Adipocyte (in vitro differentiated cells): ENCODE data around the gene MFSD12.
"Not testable (repeated sequence)": the region's sequence is repeated elsewhere in the genome, so short reads cannot be mapped to it uniquely, and the experiment has no call there.

Source experiments
- DNase-seq: peaks from one replicate; pipeline ENCODE4 v3.0.0-alpha.2; 2015; ENCODE audit warnings: low read depth
- H3K27me3 ChIP-seq: replicated peaks from 2 replicates; pipeline ENCODE4 v1.7.0; 2013; ENCODE audit warnings: mild to moderate bottlenecking, low read length, moderate library complexity; ENCODE audit not compliant: control insufficient read depth, insufficient read depth
- H3K36me3 ChIP-seq: 2 replicates; pipeline ENCODE4 v1.7.0; 2013; ENCODE audit warnings: low read length, mild to moderate bottlenecking, moderate library complexity; ENCODE audit not compliant: control insufficient read depth, insufficient read depth, severe bottlenecking
- H3K4me1 ChIP-seq: 2 replicates; pipeline ENCODE4 v1.7.0; 2013; ENCODE audit warnings: mild to moderate bottlenecking, low read length, moderate library complexity; ENCODE audit not compliant: control insufficient read depth, insufficient read depth
- H3K4me3 ChIP-seq: 2 replicates; pipeline ENCODE4 v1.7.0; 2013; ENCODE audit warnings: mild to moderate bottlenecking, low read length, moderate library complexity
- H3K9ac ChIP-seq: 2 replicates; pipeline ENCODE4 v1.7.0; 2013; ENCODE audit warnings: mild to moderate bottlenecking, low read length, moderate library complexity
- H3K9me3 ChIP-seq: 2 replicates; pipeline ENCODE4 v1.7.0; 2013; ENCODE audit warnings: mild to moderate bottlenecking, low read length, moderate library complexity; ENCODE audit not compliant: control insufficient read depth

Gene MFSD12

GRCh38 chr19:3572132-3572854 is 14.9 kb upstream of the MFSD12 start:
- Histone ChIP-seq H3K4me1 (peaks cover 14% of the 10 kb centered on the region), H3K36me3 (peaks cover 5% of the 10 kb centered on the region), H3K4me3 (peak overlapping the region; percentile 95), H3K27me3 (no peaks in the 10 kb centered on the region), H3K9ac (peak overlapping the region; percentile 92), H3K9me3 (no peaks in the 10 kb centered on the region)
- DNase-seq = peak; percentile 100

- H3K9ac ChIP-seq = no peak overlapping the region
- H3K36me3 ChIP-seq = peaks cover 5% of the 10 kb centered on the region
- H3K27me3 ChIP-seq = no peaks in the 10 kb centered on the region
- H3K9me3 ChIP-seq = no peaks in the 10 kb centered on the region
- DNase-seq = no peak
- peaks cover 5% of the 10 kb centered on the region for H3K4me1 ChIP-seq
- no peak overlapping the region for H3K4me3 ChIP-seq
These were observed 13.2 kb upstream of the MFSD12 start for GRCh38 chr19:3570606-3571011.

- H3K9me3 ChIP-seq, H3K9ac ChIP-seq, H3K27me3 ChIP-seq, H3K4me3 ChIP-seq, H3K4me1 ChIP-seq, DNase-seq, H3K36me3 ChIP-seq: not testable (repeated sequence)
These were observed 12.7 kb upstream of the MFSD12 start for GRCh38 chr19:3570042-3570441.

GRCh38 chr19:3565139-3565538 is 7.8 kb upstream of the MFSD12 start:
- no peak for DNase-seq
- Histone ChIP-seq H3K9me3 (no peaks in the 10 kb centered on the region), H3K9ac (no peak overlapping the region), H3K27me3 (no peaks in the 10 kb centered on the region), H3K4me3 (no peak overlapping the region), H3K4me1 (no peaks in the 10 kb centered on the region), H3K36me3 (no peaks in the 10 kb centered on the region)

GRCh38 chr19:3563709-3564524 is 6.5 kb upstream of the MFSD12 start:
- Histone ChIP-seq H3K4me3 (no peak overlapping the region), H3K27me3 (no peaks in the 10 kb centered on the region), H3K9ac (no peak overlapping the region), H3K36me3 (no peaks in the 10 kb centered on the region), H3K4me1 (no peaks in the 10 kb centered on the region), H3K9me3 (no peaks in the 10 kb centered on the region)
- DNase-seq = no peak

GRCh38 chr19:3556978-3557460 is 367 bp downstream of the MFSD12 start:
- peaks cover 27% of the 10 kb centered on the region for H3K4me1 ChIP-seq
- H3K9ac ChIP-seq = peak overlapping the region; percentile 89
- no peaks in the 10 kb centered on the region for H3K27me3 ChIP-seq
- DNase-seq = peak; percentile 75
- H3K36me3 ChIP-seq = no peaks in the 10 kb centered on the region
- peak overlapping the region; percentile 92 for H3K4me3 ChIP-seq
- H3K9me3 ChIP-seq = no peaks in the 10 kb centered on the region

- peak overlapping the region; percentile 92 for H3K4me3 ChIP-seq
- H3K9ac ChIP-seq = peak overlapping the region; percentile 89
- no peaks in the 10 kb centered on the region for H3K36me3 ChIP-seq
- no peaks in the 10 kb centered on the region for H3K9me3 ChIP-seq
- no peaks in the 10 kb centered on the region for H3K27me3 ChIP-seq
- peaks cover 27% of the 10 kb centered on the region for H3K4me1 ChIP-seq
- DNase-seq = no peak
These were observed 886 bp downstream of the MFSD12 start for GRCh38 chr19:3556423-3556977.

GRCh38 chr19:3555653-3556422 is 1.5 kb downstream of the MFSD12 start:
- Histone ChIP-seq H3K27me3 (no peaks in the 10 kb centered on the region), H3K36me3 (peaks cover 4% of the 10 kb centered on the region), H3K4me3 (peak overlapping the region; percentile 92), H3K4me1 (peaks cover 27% of the 10 kb centered on the region), H3K9me3 (no peaks in the 10 kb centered on the region), H3K9ac (peak overlapping the region; percentile 89)
- peak; percentile 14 for DNase-seq

- no peak overlapping the region for H3K9ac ChIP-seq
- H3K9me3 ChIP-seq = no peaks in the 10 kb centered on the region
- H3K4me3 ChIP-seq = no peak overlapping the region
- peaks cover 7% of the 10 kb centered on the region for H3K36me3 ChIP-seq
- peaks cover 27% of the 10 kb centered on the region for H3K4me1 ChIP-seq
- no peaks in the 10 kb centered on the region for H3K27me3 ChIP-seq
- DNase-seq = no peak
These were observed 2.9 kb downstream of the MFSD12 start for GRCh38 chr19:3554254-3555083.

- Histone ChIP-seq H3K36me3 (peaks cover 21% of the 10 kb centered on the region), H3K4me3 (no peak overlapping the region), H3K9me3 (no peaks in the 10 kb centered on the region), H3K27me3 (no peaks in the 10 kb centered on the region), H3K4me1 (peaks cover 22% of the 10 kb centered on the region), H3K9ac (no peak overlapping the region)
- no peak for DNase-seq
These were observed 5.6 kb downstream of the MFSD12 start for GRCh38 chr19:3551792-3552095.
